GM12878 (cell line): Measurements from ENCODE around the gene ZBTB34. TPM values are rescaled to one million over a fixed set of nuclear protein-coding genes. Genes with fewer than 3 reads are reported as not detected.

Source experiments
- ATAC-seq: fragments of 200-7000 bp; cut with Tn5 transposase; 3 replicates; pipeline ENCODE4 v1.9.1; 2020; ENCODE audit warnings: mild to moderate bottlenecking, moderate library complexity
- BruUV-seq: library from RNA; stranded (reverse); fragments of 400-500 nt; replicated peaks from 2 replicates; lab custom pipeline; 2021; lab: Mats Ljungman, UMichigan
- CTCF ChIA-PET: fragments of 300-600 bp; sonication (Branson Sonifier 250); formaldehyde crosslinking; extraction: SDS; loops from one replicate; lab custom pipeline; 2021; ENCODE audit warnings: inconsistent platforms; lab: Yijun Ruan, JAX
- POLR2A ChIA-PET: fragments of 350-600 bp; formaldehyde crosslinking; extraction: SDS; loops from one replicate; lab custom pipeline; 2021; ENCODE audit warnings: inconsistent platforms; lab: Charles Lee
- RAD21 ChIA-PET: fragments of 300-600 bp; sonication (Branson Sonifier 250); formaldehyde crosslinking; loops from one replicate; lab custom pipeline; 2023; ENCODE audit warnings: antibody characterized with exemption; ENCODE audit not compliant: unreplicated experiment; lab: Charles Lee
- SMC1A ChIA-PET: fragments of 300-600 bp; sonication (Branson Sonifier 250); formaldehyde crosslinking; loops from one replicate; lab custom pipeline; 2023; ENCODE audit not compliant: unreplicated experiment, uncharacterized antibody; lab: Charles Lee
- DNase-seq: peaks from one replicate; pipeline ENCODE4 v3.0.0-alpha.2; 2011; ENCODE audit warnings: low read depth, low spot score
- FAIRE-seq: peaks from 3 replicates; lab custom pipeline; 2011; peaks lifted over from hg19 to GRCh38; lab: Jason Lieb, UNC
- H2AFZ ChIP-seq: 2 replicates; pipeline ENCODE4 v1.6.0; 2011; ENCODE audit warnings: low read depth, low read length, control low read depth; ENCODE audit not compliant: control insufficient read depth
- H3K27ac ChIP-seq: 2 replicates; pipeline ENCODE4 v1.5.1; 2011; ENCODE audit warnings: control low read depth; ENCODE audit not compliant: control insufficient read depth, insufficient read depth
- H3K27me3 ChIP-seq, 2 experiments: replicated peaks in 1 of 2; 2 replicates each; pipeline versions ENCODE4 v1.6.0 to v1.6.1; 2011; ENCODE audit warnings: low read length in 1 of 2; ENCODE audit not compliant: control insufficient read depth in 2 of 2, insufficient read depth in 2 of 2
- H3K36me3 ChIP-seq, 2 experiments: 2 replicates each; pipeline ENCODE4 v1.5.1; 2011; ENCODE audit warnings: low read length in 1 of 2; ENCODE audit not compliant: control insufficient read depth in 2 of 2, insufficient read depth in 2 of 2
- H3K4me1 ChIP-seq: 2 replicates; pipeline ENCODE4 v1.6.1; 2011; ENCODE audit warnings: mild to moderate bottlenecking, low read length, moderate library complexity, mixed read lengths; ENCODE audit not compliant: control insufficient read depth, insufficient read depth
- H3K4me2 ChIP-seq: 2 replicates; pipeline ENCODE4 v1.6.0; 2011; ENCODE audit warnings: control low read depth; ENCODE audit not compliant: control insufficient read depth, insufficient read depth
- H3K4me3 ChIP-seq: fragments of 200-600 bp; sonication (generic); 2 replicates; pipeline ENCODE4 v1.5.1; 2016
- H3K79me2 ChIP-seq: 2 replicates; pipeline ENCODE4 v1.6.0; 2011; ENCODE audit warnings: low read length; ENCODE audit not compliant: control insufficient read depth, insufficient read depth
- H3K9ac ChIP-seq: 2 replicates; pipeline ENCODE4 v1.8.0; 2011; ENCODE audit warnings: low read length, control low read depth, mixed read lengths; ENCODE audit not compliant: control insufficient read depth, insufficient read depth
- H3K9me3 ChIP-seq: replicated peaks from 3 replicates; pipeline ENCODE4 v1.5.1; 2011; ENCODE audit warnings: mild to moderate bottlenecking, low read length; ENCODE audit not compliant: control insufficient read depth, insufficient read depth
- H4K20me1 ChIP-seq: 2 replicates; pipeline ENCODE4 v1.6.0; 2011; ENCODE audit not compliant: control insufficient read depth, insufficient read depth
- ATF7 ChIP-seq: fragments of 450-650 bp; IDR thresholded peaks from 2 replicates; pipeline ENCODE4 v1.6.1; 2016; ENCODE audit warnings: low read depth, mild to moderate bottlenecking
- BMI1 ChIP-seq: fragments of 450-650 bp; IDR thresholded peaks from 2 replicates; pipeline ENCODE4 v1.6.1; 2016; ENCODE audit warnings: mild to moderate bottlenecking, moderate library complexity, borderline replicate concordance
- BRCA1 ChIP-seq: IDR thresholded peaks from 2 replicates; pipeline ENCODE4 v1.6.1; 2011; ENCODE audit warnings: low read depth, low read length, improper control_type of control experiment
- CBFB ChIP-seq: IDR thresholded peaks from 2 replicates; pipeline ENCODE4 v1.6.1; 2016; ENCODE audit warnings: antibody characterized with exemption, low read depth
- FOS ChIP-seq: IDR thresholded peaks from 3 replicates; pipeline ENCODE4 v1.6.1; 2011; ENCODE audit warnings: borderline replicate concordance; ENCODE audit not compliant: insufficient read length; ENCODE audit errors: extremely low read depth
- MEF2B ChIP-seq: fragments of 450-650 bp; IDR thresholded peaks from 2 replicates; pipeline ENCODE4 v1.6.1; 2018; ENCODE audit warnings: mild to moderate bottlenecking, moderate library complexity; ENCODE audit not compliant: partially characterized antibody, poor library complexity, severe bottlenecking
- RAD21 ChIP-seq: IDR thresholded peaks from 2 replicates; pipeline ENCODE4 v1.6.1; 2011; ENCODE audit warnings: mild to moderate bottlenecking, low read depth, low read length, moderate library complexity; ENCODE audit not compliant: insufficient read depth
- ZNF207 ChIP-seq: fragments of 450-650 bp; IDR thresholded peaks from 2 replicates; pipeline ENCODE4 v1.6.1; 2014; ENCODE audit warnings: antibody characterized with exemption, mild to moderate bottlenecking, borderline replicate concordance
- WGBS: methylation state at CpG from one replicate; pipeline ENCODE4 v1.1.6; 2016; ENCODE audit warnings: low lambda C conversion rate; ENCODE audit not compliant: insufficient replicate concordance, insufficient coverage; ENCODE audit errors: missing lambda C conversion rate; 5-methylcytosine and 5-hydroxymethylcytosine counted together
- in situ Hi-C: fragments of 300-500 bp; cut with MboI; formaldehyde crosslinking; loops from 9 replicates; pipeline ENCODE4 v1.14.3; 2018; ENCODE audit warnings: mixed read lengths
- intact Hi-C: fragments of 100-400 bp; cut with micrococcal nuclease; formaldehyde crosslinking; loops from one replicate; pipeline ENCODE4 v1.14.2; 2022; ENCODE audit not compliant: unreplicated experiment
- polyA plus RNA-seq, 11 experiments: library from polyadenylated mRNA; depleted of rRNA in 4 of 11; unstranded in 6 of 11; stranded (reverse) in 5 of 11; fragments of >200 nt; fragmentation: Nextera tagmentation in 4 of 11; fragmentation: Illumina TruSeq in 1 of 11; extraction: Ambion mirVana in 4 of 11; extraction: Trizol in 1 of 11; gene quantifications; 1 replicate in 1 of 11; 2 replicates in 10 of 11; pipeline versions ENCODE4 v1.2.1 to v1.2.3, GENCODE V29; 2011 to 2016; ENCODE audit warnings: inconsistent platforms in 2 of 11, missing spikeins in 2 of 11, low read depth in 1 of 11
- total RNA-seq, 4 experiments: library from RNA; depleted of rRNA in 3 of 4; stranded (reverse); fragments of >200 nt in 3 of 4; fragmentation: Illumina TruSeq in 1 of 4; extraction: Trizol in 1 of 4; gene quantifications; 2 replicates each; pipeline versions ENCODE4 v1.2.1 to v1.2.3, GENCODE V29; 2013 to 2021

ZBTB34 gene
- total and polyA plus RNA-seq, 10 of the 15 experiments (the other 5 are each of a cell fraction or from before 2014, with no cell fraction given), result 0.71 to 11.3 (median 3.8) TPM

DNA sequence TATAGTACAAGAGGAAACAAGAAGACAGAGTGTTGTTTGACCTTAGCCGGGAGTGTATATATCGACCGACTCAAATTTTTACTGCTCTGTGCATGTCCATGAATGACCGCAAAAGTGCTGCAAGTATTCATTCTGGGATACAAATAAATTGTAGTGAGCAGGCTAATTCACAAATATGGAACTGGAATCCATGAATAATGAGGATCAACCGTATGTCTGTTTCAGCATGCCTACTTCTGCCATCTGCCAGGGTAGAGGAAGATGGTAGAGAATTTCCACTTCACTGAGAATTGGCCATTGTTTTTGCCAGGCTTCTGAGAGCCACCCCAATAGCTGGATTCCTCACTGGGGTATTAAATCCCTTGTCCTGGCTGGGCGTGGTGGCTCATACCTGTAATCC lies 45.7 kb downstream of the ZBTB34 start:
- CTCF ChIA-PET, result no interaction called here
- 44% methylated on average over 6 of the region's 6 CpGs for WGBS
- ATAC-seq (no peak), FAIRE-seq (no peak), DNase-seq (no peak)
- SMC1A ChIA-PET, result no interaction called here
- Histone ChIP-seq H3K27ac (no peak overlapping the region), H3K4me2 (no peak overlapping the region), H3K79me2 (no peaks in the 10 kb centered on the region), H3K9me3 (peaks cover 5% of the 10 kb centered on the region; the same call in 2 of the 3 replicates), H3K27me3 (no peaks in the 10 kb centered on the region; a peak in 1 of 4 replicates), H2AFZ (no peak overlapping the region), H3K36me3 (no peaks in the 10 kb centered on the region), H3K4me3 (no peak overlapping the region), H3K4me1 (no peaks in the 10 kb centered on the region), H4K20me1 (no peaks in the 10 kb centered on the region), H3K9ac (no peak overlapping the region)
- POLR2A ChIA-PET, result no interaction called here
- in situ Hi-C loops (no loop called here), intact Hi-C loops (no loop called here)
- BruUV-seq, result no TSS peak
- RAD21 ChIA-PET, result no interaction called here
- TF ChIP-seq ATF7, result no peak
- TF ChIP-seq BMI1, result no peak
- no peak for TF ChIP-seq BRCA1

DNA sequence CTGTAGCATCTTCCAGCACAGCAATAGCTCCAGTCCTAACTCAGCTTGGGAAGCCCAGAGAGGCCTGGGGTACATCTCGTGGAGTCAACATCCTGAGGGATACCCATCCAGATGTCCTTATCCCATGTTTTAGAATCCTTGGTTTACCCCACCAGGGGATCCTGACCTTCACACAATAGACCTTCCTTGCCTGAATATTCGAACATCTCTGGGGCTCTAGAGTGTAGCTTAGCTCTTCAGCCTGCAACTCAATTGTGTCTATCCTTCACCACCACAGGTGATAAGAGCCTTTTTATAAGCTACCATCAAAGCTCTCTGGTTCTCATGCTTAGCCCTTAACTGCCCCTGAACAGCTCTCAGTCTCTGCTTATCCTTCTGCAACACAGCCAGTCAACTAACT lies 46.6 kb downstream of the ZBTB34 start:
- Histone ChIP-seq H3K4me3 (no peak overlapping the region), H3K9ac (no peak overlapping the region), H2AFZ (no peak overlapping the region), H3K27ac (no peak overlapping the region), H3K27me3 (no peaks in the 10 kb centered on the region; a peak in 1 of 4 replicates), H3K4me1 (no peaks in the 10 kb centered on the region), H3K4me2 (no peak overlapping the region), H3K36me3 (no peaks in the 10 kb centered on the region), H3K79me2 (no peaks in the 10 kb centered on the region), H3K9me3 (no peaks in the 10 kb centered on the region; the same call in 2 of the 3 replicates), H4K20me1 (no peaks in the 10 kb centered on the region)
- intact Hi-C loops (no loop called here), in situ Hi-C loops (no loop called here)
- no TSS peak for BruUV-seq
- ChIA-PET SMC1A (no interaction called here), RAD21 (no interaction called here), CTCF (no interaction called here), POLR2A (no interaction called here)
- ATAC-seq, result no peak
- no peak for DNase-seq
- FAIRE-seq, result no peak
- WGBS, result 14% methylated on average over 2 of the region's 2 CpGs
- TF ChIP-seq FOS, result no peak
- no peak for TF ChIP-seq MEF2B
- no peak for TF ChIP-seq RAD21
- TF ChIP-seq CBFB, result no peak
- no peak for TF ChIP-seq ZNF207
